Stomach (tissue), 4 donors: ENCODE results near the gene KRTAP4-12.

Experiments
- POLR2A ChIP-seq, 4 donors: fragments of 450-650 bp; IDR thresholded peaks; one replicate each; pipeline ENCODE4 v1.6.1; 2016; ENCODE audit warnings: antibody characterized with exemption in 4 of 4, control low read depth in 2 of 4, mild to moderate bottlenecking in 1 of 4, moderate library complexity in 1 of 4
- TF ChIP-seq, protein P1 (sequence below), 7 experiments: fragments of 450-650 bp in 4 of 7; fragments of 200-600 bp in 3 of 7; sonication (generic) in 3 of 7; IDR thresholded peaks; one replicate each; pipeline ENCODE4 v1.5.1; 2016 to 2019; ENCODE audit warnings: antibody characterized with exemption in 7 of 7, control low read depth in 2 of 7, mild to moderate bottlenecking in 1 of 7

DNA sequence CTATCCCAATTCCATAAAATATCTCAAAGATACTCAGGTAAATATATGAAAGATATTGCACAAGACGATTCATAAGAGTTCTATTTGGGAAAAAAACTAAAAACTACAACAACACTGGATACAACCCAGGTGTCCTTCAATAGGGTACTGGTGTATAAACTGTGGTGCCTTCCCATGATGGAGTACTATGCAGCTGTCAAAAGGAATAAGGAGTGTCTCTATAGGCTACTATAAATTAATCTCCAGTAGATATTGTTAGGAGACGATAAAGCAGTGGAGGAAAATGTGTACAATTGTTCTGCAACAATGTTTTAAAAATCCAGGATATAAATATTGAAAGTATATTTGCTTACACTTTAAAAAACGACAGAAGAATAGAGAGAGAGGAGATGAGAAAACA, 2.4 kb upstream of the KRTAP4-12 start:
- TF ChIP-seq, protein P1, sequence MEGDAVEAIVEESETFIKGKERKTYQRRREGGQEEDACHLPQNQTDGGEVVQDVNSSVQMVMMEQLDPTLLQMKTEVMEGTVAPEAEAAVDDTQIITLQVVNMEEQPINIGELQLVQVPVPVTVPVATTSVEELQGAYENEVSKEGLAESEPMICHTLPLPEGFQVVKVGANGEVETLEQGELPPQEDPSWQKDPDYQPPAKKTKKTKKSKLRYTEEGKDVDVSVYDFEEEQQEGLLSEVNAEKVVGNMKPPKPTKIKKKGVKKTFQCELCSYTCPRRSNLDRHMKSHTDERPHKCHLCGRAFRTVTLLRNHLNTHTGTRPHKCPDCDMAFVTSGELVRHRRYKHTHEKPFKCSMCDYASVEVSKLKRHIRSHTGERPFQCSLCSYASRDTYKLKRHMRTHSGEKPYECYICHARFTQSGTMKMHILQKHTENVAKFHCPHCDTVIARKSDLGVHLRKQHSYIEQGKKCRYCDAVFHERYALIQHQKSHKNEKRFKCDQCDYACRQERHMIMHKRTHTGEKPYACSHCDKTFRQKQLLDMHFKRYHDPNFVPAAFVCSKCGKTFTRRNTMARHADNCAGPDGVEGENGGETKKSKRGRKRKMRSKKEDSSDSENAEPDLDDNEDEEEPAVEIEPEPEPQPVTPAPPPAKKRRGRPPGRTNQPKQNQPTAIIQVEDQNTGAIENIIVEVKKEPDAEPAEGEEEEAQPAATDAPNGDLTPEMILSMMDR (IDR thresholded peaks at IDR 0.05): no peak
- no peak for TF ChIP-seq POLR2A (IDR thresholded peaks at IDR 0.05)
